DOHH2 (cell line): ENCODE measurements around the gene VANGL2.

Experiments used
- EZH2phosphoT487 ChIP-seq: fragments of 200-600 bp; sonication (generic); IDR thresholded peaks from 2 replicates; pipeline ENCODE4 v1.6.1; 2017; ENCODE audit warnings: borderline replicate concordance, mild to moderate bottlenecking, antibody characterized with exemption, low read length, moderate library complexity, mixed read lengths
- TF ChIP-seq, protein P1 (sequence below): fragments of 200-600 bp; sonication (generic); IDR thresholded peaks from one replicate; pipeline ENCODE4 v1.5.1; 2014; ENCODE audit warnings: antibody characterized with exemption, mild to moderate bottlenecking, low read depth, low read length; ENCODE audit not compliant: poor library complexity, severe bottlenecking

- TF ChIP-seq, protein P1, sequence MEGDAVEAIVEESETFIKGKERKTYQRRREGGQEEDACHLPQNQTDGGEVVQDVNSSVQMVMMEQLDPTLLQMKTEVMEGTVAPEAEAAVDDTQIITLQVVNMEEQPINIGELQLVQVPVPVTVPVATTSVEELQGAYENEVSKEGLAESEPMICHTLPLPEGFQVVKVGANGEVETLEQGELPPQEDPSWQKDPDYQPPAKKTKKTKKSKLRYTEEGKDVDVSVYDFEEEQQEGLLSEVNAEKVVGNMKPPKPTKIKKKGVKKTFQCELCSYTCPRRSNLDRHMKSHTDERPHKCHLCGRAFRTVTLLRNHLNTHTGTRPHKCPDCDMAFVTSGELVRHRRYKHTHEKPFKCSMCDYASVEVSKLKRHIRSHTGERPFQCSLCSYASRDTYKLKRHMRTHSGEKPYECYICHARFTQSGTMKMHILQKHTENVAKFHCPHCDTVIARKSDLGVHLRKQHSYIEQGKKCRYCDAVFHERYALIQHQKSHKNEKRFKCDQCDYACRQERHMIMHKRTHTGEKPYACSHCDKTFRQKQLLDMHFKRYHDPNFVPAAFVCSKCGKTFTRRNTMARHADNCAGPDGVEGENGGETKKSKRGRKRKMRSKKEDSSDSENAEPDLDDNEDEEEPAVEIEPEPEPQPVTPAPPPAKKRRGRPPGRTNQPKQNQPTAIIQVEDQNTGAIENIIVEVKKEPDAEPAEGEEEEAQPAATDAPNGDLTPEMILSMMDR = no peak
- TF ChIP-seq EZH2phosphoT487 = no peak
These were observed 2.7 kb upstream of the VANGL2 start for GRCh38 chr1:160397651-160398050.
